ENCODE measurements around the gene FHIP2A. TPM values are rescaled to one million over a fixed set of nuclear protein-coding genes. Genes with fewer than 3 reads are reported as not detected.

Gene FHIP2A, protein sequence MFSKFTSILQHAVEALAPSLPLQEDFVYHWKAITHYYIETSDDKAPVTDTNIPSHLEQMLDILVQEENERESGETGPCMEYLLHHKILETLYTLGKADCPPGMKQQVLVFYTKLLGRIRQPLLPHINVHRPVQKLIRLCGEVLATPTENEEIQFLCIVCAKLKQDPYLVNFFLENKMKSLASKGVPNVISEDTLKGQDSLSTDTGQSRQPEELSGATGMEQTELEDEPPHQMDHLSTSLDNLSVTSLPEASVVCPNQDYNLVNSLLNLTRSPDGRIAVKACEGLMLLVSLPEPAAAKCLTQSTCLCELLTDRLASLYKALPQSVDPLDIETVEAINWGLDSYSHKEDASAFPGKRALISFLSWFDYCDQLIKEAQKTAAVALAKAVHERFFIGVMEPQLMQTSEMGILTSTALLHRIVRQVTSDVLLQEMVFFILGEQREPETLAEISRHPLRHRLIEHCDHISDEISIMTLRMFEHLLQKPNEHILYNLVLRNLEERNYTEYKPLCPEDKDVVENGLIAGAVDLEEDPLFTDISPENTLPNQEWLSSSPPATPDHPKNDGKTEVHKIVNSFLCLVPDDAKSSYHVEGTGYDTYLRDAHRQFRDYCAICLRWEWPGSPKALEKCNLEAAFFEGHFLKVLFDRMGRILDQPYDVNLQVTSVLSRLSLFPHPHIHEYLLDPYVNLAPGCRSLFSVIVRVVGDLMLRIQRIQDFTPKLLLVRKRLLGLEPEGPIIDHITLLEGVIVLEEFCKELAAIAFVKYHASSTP
- total RNA-seq (2013): 10.4 TPM
- polyA plus RNA-seq (1 to 10 TPM; 4.4 to 9.6 (median 9.2) TPM), polyA minus RNA-seq (3.6 TPM in 2 replicates), total RNA-seq (20.0 to 52.5 (median 41.2) reads per million in 11 experiments)

DNA sequence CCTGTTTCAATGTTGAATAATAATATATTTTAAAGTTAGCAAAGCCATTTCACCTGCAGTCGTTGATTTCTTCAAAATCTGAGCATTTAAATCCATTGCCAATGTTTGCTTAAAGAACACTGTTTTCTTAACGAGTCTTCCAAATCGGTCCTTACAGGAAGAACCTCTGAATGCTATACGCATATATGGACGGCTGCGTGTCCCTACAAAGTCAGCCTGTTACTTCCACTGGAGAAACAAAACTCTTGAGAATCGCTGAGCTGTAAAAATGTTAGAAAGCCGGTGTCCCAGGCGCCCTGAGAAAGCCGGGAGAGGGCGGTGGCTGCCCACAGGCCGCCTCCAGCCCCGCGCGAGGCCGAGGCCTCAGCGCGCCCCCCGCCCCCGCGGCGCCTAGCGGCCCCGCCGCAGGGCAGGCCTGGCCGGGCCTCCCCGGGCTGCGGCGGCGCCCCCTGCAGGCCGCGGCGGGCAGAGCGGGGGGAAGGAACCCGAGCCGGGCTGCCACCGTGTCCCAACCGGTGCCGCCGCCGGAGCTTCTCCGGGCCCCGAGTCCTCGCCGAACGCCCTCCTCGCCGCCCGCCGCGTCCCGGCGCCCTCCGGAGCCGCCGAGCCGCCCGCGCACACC lies at the start of gene FHIP2A:
Gene FHIP2A, plus strand, starts transcription at position 488 of the 622 bp plus-strand sequence. CDS start 299 bp downstream, outside the sequence.
- Histone ChIP-seq H3K9ac (ENCODE audit: insufficient read depth, low read length, poor library complexity, severe bottlenecking) (peak within 1 kb of the TSS; percentile 93), H3K9me3 (replicated peaks in 1 of 2; ENCODE audit: control insufficient read depth in 1 of 2, insufficient read depth in 1 of 2, low read length in 2 of 2) (no peaks in the 10 kb centered on the region), H3K27ac (ENCODE audit: low read depth in 1 of 2, low read length in 2 of 2) (peak within 1 kb of the TSS; percentile 82 to 94), H3K79me2 (ENCODE audit: insufficient read depth, low read length) (peaks cover 48% of the 10 kb centered on the region), H3K4me3 (replicated peaks in 1 of 3; ENCODE audit: low read depth in 2 of 3, low read length in 3 of 3) (peak within 1 kb of the TSS; percentile 72 to 96 (median 95)), H3K27me3 (ENCODE audit: control insufficient read depth in 2 of 2, insufficient read depth in 2 of 2, low read length in 2 of 2) (no peaks in the 10 kb centered on the region), H3K4me2 (replicated peaks; ENCODE audit: extremely low read depth, low read length, poor library complexity, severe bottlenecking) (peak within 1 kb of the TSS; percentile 75), H2AFZ (ENCODE audit: insufficient read depth, low read depth, low read length, poor library complexity, severe bottlenecking) (peak within 1 kb of the TSS; percentile 88), H3K36me3 (replicated peaks in 1 of 2; ENCODE audit: control insufficient read depth in 1 of 2, insufficient read depth in 2 of 2, low read length in 2 of 2) (no peaks in the 10 kb centered on the region), H4K20me1 (ENCODE audit: insufficient read depth, low read length) (peaks cover 29% of the 10 kb centered on the region), H3K4me1 (ENCODE audit: control insufficient read depth in 1 of 2, insufficient read depth in 2 of 2, low read length in 2 of 2) (peaks cover 9 to 19% of the 10 kb centered on the region in 2 donors)
- Mint-ChIP-seq H3K36me3 (peaks cover 0 to 3% of the 10 kb centered on the region in 2 donors), H3K4me1 (peaks cover 31% of the 10 kb centered on the region), H3K27ac (peak within 1 kb of the TSS; percentile 86 to 96 (median 93)), H3K27me3 (ENCODE audit: low read depth in 3 of 3) (no peaks in the 10 kb centered on the region), H3K4me3 (peak within 1 kb of the TSS; percentile 97 to 98), H3K9me3 (no peaks in the 10 kb centered on the region)
- TF ChIP-seq, protein P1, sequence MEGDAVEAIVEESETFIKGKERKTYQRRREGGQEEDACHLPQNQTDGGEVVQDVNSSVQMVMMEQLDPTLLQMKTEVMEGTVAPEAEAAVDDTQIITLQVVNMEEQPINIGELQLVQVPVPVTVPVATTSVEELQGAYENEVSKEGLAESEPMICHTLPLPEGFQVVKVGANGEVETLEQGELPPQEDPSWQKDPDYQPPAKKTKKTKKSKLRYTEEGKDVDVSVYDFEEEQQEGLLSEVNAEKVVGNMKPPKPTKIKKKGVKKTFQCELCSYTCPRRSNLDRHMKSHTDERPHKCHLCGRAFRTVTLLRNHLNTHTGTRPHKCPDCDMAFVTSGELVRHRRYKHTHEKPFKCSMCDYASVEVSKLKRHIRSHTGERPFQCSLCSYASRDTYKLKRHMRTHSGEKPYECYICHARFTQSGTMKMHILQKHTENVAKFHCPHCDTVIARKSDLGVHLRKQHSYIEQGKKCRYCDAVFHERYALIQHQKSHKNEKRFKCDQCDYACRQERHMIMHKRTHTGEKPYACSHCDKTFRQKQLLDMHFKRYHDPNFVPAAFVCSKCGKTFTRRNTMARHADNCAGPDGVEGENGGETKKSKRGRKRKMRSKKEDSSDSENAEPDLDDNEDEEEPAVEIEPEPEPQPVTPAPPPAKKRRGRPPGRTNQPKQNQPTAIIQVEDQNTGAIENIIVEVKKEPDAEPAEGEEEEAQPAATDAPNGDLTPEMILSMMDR (IDR thresholded peaks at IDR 0.05): peak; percentile 60
- peak; percentile 48 to 72 (median 71) for DNase-seq
- intact Hi-C loops (cut with micrococcal nuclease): no loop called here
- under 1% methylated on average over 58 of the region's 59 CpGs for WGBS (ENCODE audit: insufficient coverage)
